ENCODE results near the gene FOXK1.
A peak's percentile ranks its signal among the peaks of the same experiment; 100 is the strongest.

FOXK1 gene

GRCh38 chr7:4742852-4743251, 60.8 kb downstream of the FOXK1 start:
- Histone ChIP-seq H3K27ac (ENCODE audit: insufficient read depth, low read depth, low read length, poor library complexity, severe bottlenecking) (no peak overlapping the region), H3K36me3 (ENCODE audit: control insufficient read depth, insufficient read depth, low read length) (peaks cover 15% of the 10 kb centered on the region), H3K4me1 (ENCODE audit: control insufficient read depth, insufficient read depth, low read length) (peaks cover 29% of the 10 kb centered on the region), H3K27me3 (ENCODE audit: control insufficient read depth, insufficient read depth, low read length, poor library complexity, severe bottlenecking) (no peaks in the 10 kb centered on the region), H3K4me3 (ENCODE audit: insufficient read depth, low read depth, low read length) (no peak overlapping the region), H3K9me3 (ENCODE audit: control insufficient read depth, low read length) (no peaks in the 10 kb centered on the region)
- 93 to 95% methylated on average over 10 of the region's 10 CpGs for WGBS, 2 experiments

GRCh38 chr7:4744391-4745264, 62.5 kb downstream of the FOXK1 start:
- H3K27me3 ChIP-seq (ENCODE audit: control insufficient read depth, insufficient read depth, low read length, poor library complexity, severe bottlenecking) = no peaks in the 10 kb centered on the region
- whole genome bisulfite sequencing, 2 experiments = 7 to 8% methylated on average over 29 to 31 of the region's 31 CpGs
- H3K27ac ChIP-seq (ENCODE audit: insufficient read depth, low read depth, low read length, poor library complexity, severe bottlenecking) = peak overlapping the region; percentile 82
- H3K4me3 ChIP-seq (ENCODE audit: insufficient read depth, low read depth, low read length) = peak overlapping the region; percentile 22
- H3K4me1 ChIP-seq (ENCODE audit: control insufficient read depth, insufficient read depth, low read length) = peaks cover 14% of the 10 kb centered on the region
- H3K9me3 ChIP-seq (ENCODE audit: control insufficient read depth, low read length) = no peaks in the 10 kb centered on the region
- peaks cover 20% of the 10 kb centered on the region for H3K36me3 ChIP-seq (ENCODE audit: control insufficient read depth, insufficient read depth, low read length)

GRCh38 chr7:4745265-4745919, 63.3 kb downstream of the FOXK1 start:
- Histone ChIP-seq H3K4me3 (ENCODE audit: insufficient read depth, low read depth, low read length) (no peak overlapping the region), H3K4me1 (ENCODE audit: control insufficient read depth, insufficient read depth, low read length) (peaks cover 13% of the 10 kb centered on the region), H3K27me3 (ENCODE audit: control insufficient read depth, insufficient read depth, low read length, poor library complexity, severe bottlenecking) (no peaks in the 10 kb centered on the region), H3K36me3 (ENCODE audit: control insufficient read depth, insufficient read depth, low read length) (peaks cover 20% of the 10 kb centered on the region), H3K9me3 (ENCODE audit: control insufficient read depth, low read length) (no peaks in the 10 kb centered on the region), H3K27ac (ENCODE audit: insufficient read depth, low read depth, low read length, poor library complexity, severe bottlenecking) (peak overlapping the region; percentile 82)
- WGBS, 2 experiments = 28 to 31% methylated on average over 17 to 18 of the region's 18 CpGs

DNA sequence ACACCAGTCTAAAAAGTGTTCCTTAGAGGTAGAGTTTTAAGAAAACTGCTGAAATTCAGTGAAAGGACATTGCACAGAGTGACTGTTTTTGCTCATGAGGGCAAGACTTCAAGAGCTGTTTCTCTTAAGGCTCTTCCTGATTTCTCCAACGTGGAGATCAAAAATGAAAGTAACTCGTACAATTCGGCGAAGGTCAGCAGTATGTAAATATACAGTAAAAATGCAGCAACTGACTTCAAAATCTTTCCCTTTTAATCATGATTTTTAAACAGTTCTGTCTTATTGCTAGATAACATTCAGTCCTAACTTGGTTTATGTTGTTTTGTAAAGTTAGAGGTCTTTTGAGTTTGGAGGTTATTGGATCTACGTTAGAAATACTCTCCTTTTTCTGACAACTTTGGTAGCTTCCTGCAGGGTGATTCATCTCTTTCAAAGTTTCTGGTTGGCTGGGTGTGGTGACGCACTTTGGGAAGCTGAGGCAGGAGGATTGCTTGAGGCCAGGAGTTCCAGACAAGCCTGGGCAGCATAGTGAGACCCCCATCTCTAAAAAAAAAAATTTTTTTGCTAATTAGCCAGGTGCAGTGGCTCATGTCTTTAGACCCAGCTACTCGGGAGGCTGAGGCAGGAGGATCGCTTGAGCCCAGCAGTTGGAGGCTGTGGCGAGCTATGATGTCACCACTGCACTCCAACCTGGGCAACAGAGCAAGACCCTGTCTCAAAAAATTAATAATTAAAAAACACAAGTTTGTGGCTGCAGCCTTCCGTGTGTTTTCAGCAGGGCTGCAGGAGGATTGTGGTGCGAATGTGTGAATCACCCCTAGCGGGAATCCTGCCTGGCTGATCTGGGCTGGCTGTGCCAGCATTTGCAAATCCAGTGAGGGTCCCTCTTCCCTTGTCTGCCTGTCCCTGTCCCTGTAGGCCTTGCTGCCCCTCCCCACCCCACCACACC, 64.2 kb downstream of the FOXK1 start:
- no peak overlapping the region for H3K27ac ChIP-seq (ENCODE audit: insufficient read depth, low read depth, low read length, poor library complexity, severe bottlenecking)
- H3K4me3 ChIP-seq (ENCODE audit: insufficient read depth, low read depth, low read length) = no peak overlapping the region
- no peaks in the 10 kb centered on the region for H3K27me3 ChIP-seq (ENCODE audit: control insufficient read depth, insufficient read depth, low read length, poor library complexity, severe bottlenecking)
- peaks cover 13% of the 10 kb centered on the region for H3K4me1 ChIP-seq (ENCODE audit: control insufficient read depth, insufficient read depth, low read length)
- WGBS, 2 experiments = 93 to 94% methylated on average over 12 of the region's 12 CpGs
- no peaks in the 10 kb centered on the region for H3K9me3 ChIP-seq (ENCODE audit: control insufficient read depth, low read length)
- H3K36me3 ChIP-seq (ENCODE audit: control insufficient read depth, insufficient read depth, low read length) = peaks cover 20% of the 10 kb centered on the region

GRCh38 chr7:4747013-4747412, 64.9 kb downstream of the FOXK1 start:
- no peak overlapping the region for H3K27ac ChIP-seq (ENCODE audit: insufficient read depth, low read depth, low read length, poor library complexity, severe bottlenecking)
- WGBS, 2 experiments = 92 to 93% methylated on average over 22 of the region's 22 CpGs

DNA sequence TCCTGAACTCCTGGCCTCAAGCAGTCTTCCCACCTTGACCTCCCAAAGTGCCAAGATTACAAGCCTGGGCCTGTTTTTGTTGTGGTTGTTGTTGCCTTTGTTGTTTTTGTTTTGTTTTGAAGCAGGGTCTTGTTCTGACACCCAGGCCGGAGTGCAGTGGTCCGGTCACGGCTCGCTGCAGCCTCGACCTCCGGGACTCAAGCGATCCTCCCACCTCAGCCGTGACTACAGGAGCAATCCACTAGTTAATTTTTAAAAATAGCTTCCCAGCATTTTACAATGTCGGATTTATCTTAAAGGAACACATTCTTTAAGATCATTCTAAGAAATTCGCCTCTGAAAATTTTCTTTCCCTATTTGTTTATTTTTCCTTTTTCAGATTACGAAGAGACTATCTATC, 65.7 kb downstream of the FOXK1 start:
- WGBS, 2 experiments = 93 to 95% methylated on average over 11 of the region's 11 CpGs
- Histone ChIP-seq H3K27ac (ENCODE audit: insufficient read depth, low read depth, low read length, poor library complexity, severe bottlenecking) (no peak overlapping the region), H3K4me1 (ENCODE audit: control insufficient read depth, insufficient read depth, low read length) (peaks cover 13% of the 10 kb centered on the region), H3K36me3 (ENCODE audit: control insufficient read depth, insufficient read depth, low read length) (peaks cover 12% of the 10 kb centered on the region), H3K27me3 (ENCODE audit: control insufficient read depth, insufficient read depth, low read length, poor library complexity, severe bottlenecking) (no peaks in the 10 kb centered on the region), H3K9me3 (ENCODE audit: control insufficient read depth, low read length) (no peaks in the 10 kb centered on the region), H3K4me3 (ENCODE audit: insufficient read depth, low read depth, low read length) (no peak overlapping the region)

More at GRCh38 chr7:4747013-4747412, 64.9 kb downstream of the FOXK1 start:
- H3K27me3 ChIP-seq (ENCODE audit: control insufficient read depth, insufficient read depth, low read length, poor library complexity, severe bottlenecking) = no peaks in the 10 kb centered on the region
- peaks cover 20% of the 10 kb centered on the region for H3K36me3 ChIP-seq (ENCODE audit: control insufficient read depth, insufficient read depth, low read length)
- H3K9me3 ChIP-seq (ENCODE audit: control insufficient read depth, low read length) = no peaks in the 10 kb centered on the region
- peaks cover 13% of the 10 kb centered on the region for H3K4me1 ChIP-seq (ENCODE audit: control insufficient read depth, insufficient read depth, low read length)
- H3K4me3 ChIP-seq (ENCODE audit: insufficient read depth, low read depth, low read length) = no peak overlapping the region

DNA sequence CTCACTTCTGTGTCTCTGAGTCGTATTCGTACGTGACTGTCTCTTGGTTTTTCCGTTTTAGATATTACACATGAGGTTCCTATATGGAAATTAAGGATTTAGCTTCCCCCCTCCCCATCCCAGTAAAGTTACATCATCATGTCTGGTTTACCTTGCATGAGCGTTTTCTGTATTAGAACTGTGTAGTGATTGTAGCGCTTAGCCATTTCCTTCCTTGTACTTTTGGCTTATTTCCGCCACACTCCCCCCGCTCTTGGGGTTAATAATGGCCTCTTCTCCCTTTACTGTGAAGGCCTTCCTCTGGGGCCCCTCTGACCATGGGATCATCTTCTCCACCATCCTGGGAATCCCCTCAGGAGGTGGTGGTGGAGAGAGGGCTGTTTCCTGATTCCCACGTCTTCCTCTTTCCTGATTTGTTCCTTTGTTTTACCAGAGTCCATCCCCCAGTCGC, 66.2 kb downstream of the FOXK1 start:
- H3K4me3 ChIP-seq (ENCODE audit: insufficient read depth, low read depth, low read length) = no peak overlapping the region
- peaks cover 13% of the 10 kb centered on the region for H3K4me1 ChIP-seq (ENCODE audit: control insufficient read depth, insufficient read depth, low read length)
- H3K36me3 ChIP-seq (ENCODE audit: control insufficient read depth, insufficient read depth, low read length) = peaks cover 9% of the 10 kb centered on the region
- H3K27ac ChIP-seq (ENCODE audit: insufficient read depth, low read depth, low read length, poor library complexity, severe bottlenecking) = no peak overlapping the region
- 91 to 93% methylated on average over 9 to 10 of the region's 10 CpGs for WGBS, 2 experiments
- H3K27me3 ChIP-seq (ENCODE audit: control insufficient read depth, insufficient read depth, low read length, poor library complexity, severe bottlenecking) = no peaks in the 10 kb centered on the region
- no peaks in the 10 kb centered on the region for H3K9me3 ChIP-seq (ENCODE audit: control insufficient read depth, low read length)

DNA sequence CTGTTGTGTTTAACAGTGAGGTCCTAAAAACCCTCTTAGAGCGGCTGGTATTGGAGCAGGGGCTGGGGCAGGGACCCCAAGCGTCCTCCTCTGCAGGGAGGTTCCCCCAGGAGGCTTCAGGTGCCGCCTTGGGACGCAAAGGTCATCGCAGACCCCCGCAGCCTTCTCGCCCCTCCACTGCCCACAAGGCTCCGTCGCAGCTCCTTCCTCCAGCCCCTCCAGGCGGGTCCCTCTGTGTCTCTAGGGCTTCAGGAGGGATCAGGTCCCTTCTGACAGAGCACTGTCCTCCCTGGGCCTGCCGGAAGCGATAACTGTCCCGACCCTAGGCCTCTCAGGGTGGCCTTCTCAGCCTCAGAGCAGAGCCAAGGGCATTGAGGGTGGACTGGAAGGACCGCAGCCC, 67.3 kb downstream of the FOXK1 start:
- H3K27ac ChIP-seq (ENCODE audit: insufficient read depth, low read depth, low read length, poor library complexity, severe bottlenecking) = no peak overlapping the region
- peaks cover 7% of the 10 kb centered on the region for H3K4me1 ChIP-seq (ENCODE audit: control insufficient read depth, insufficient read depth, low read length)
- no peak overlapping the region for H3K4me3 ChIP-seq (ENCODE audit: insufficient read depth, low read depth, low read length)
- H3K27me3 ChIP-seq (ENCODE audit: control insufficient read depth, insufficient read depth, low read length, poor library complexity, severe bottlenecking) = no peaks in the 10 kb centered on the region
- no peaks in the 10 kb centered on the region for H3K9me3 ChIP-seq (ENCODE audit: control insufficient read depth, low read length)
- peaks cover 11% of the 10 kb centered on the region for H3K36me3 ChIP-seq (ENCODE audit: control insufficient read depth, insufficient read depth, low read length)
- WGBS, 2 experiments = 92 to 94% methylated on average over 14 of the region's 14 CpGs

- 92 to 94% methylated on average over 15 of the region's 15 CpGs for WGBS, 2 experiments
- no peak overlapping the region for H3K27ac ChIP-seq (ENCODE audit: insufficient read depth, low read depth, low read length, poor library complexity, severe bottlenecking)
- H3K4me1 ChIP-seq (ENCODE audit: control insufficient read depth, insufficient read depth, low read length) = peaks cover 5% of the 10 kb centered on the region
- no peak overlapping the region for H3K4me3 ChIP-seq (ENCODE audit: insufficient read depth, low read depth, low read length)
- no peaks in the 10 kb centered on the region for H3K9me3 ChIP-seq (ENCODE audit: control insufficient read depth, low read length)
- H3K27me3 ChIP-seq (ENCODE audit: control insufficient read depth, insufficient read depth, low read length, poor library complexity, severe bottlenecking) = no peaks in the 10 kb centered on the region
- H3K36me3 ChIP-seq (ENCODE audit: control insufficient read depth, insufficient read depth, low read length) = peaks cover 15% of the 10 kb centered on the region
Observed at GRCh38 chr7:4749798-4750197, 67.7 kb downstream of the FOXK1 start.

Measured in ectodermal cell (in vitro differentiated cells).